BLaER1 (cell line): ENCODE results near the gene HSH2D.
A peak's percentile ranks its signal among the peaks of the same experiment; 100 is the strongest.
"Not testable (repeated sequence)": the region's sequence is repeated elsewhere in the genome, so short reads cannot be mapped to it uniquely, and the experiment has no call there.

Source experiments
- H3K27ac ChIP-seq: shearing (Covaris generic); formaldehyde crosslinking; 2 replicates; pipeline ENCODE4 v1.8.1; 2022
- H3K27me3 ChIP-seq: shearing (Covaris generic); formaldehyde crosslinking; 2 replicates; pipeline ENCODE4 v1.8.1; 2022
- H3K36me3 ChIP-seq: shearing (Covaris generic); formaldehyde crosslinking; 2 replicates; pipeline ENCODE4 v1.8.1; 2022
- H3K4me1 ChIP-seq: shearing (Covaris generic); formaldehyde crosslinking; 2 replicates; pipeline ENCODE4 v1.8.1; 2022
- H3K4me2 ChIP-seq: shearing (Covaris generic); formaldehyde crosslinking; 2 replicates; pipeline ENCODE4 v1.8.1; 2022
- H3K4me3 ChIP-seq: shearing (Covaris generic); formaldehyde crosslinking; 2 replicates; pipeline ENCODE4 v1.8.1; 2022
- H3K9ac ChIP-seq: shearing (Covaris generic); formaldehyde crosslinking; 2 replicates; pipeline ENCODE4 v1.8.1; 2022
- H3K9me3 ChIP-seq: shearing (Covaris generic); formaldehyde crosslinking; 2 replicates; pipeline ENCODE4 v1.8.1; 2022
- H4K20me1 ChIP-seq: shearing (Covaris generic); formaldehyde crosslinking; 2 replicates; pipeline ENCODE4 v1.8.1; 2022
- Cebpa-rat ChIP-seq: shearing (Covaris generic); IDR thresholded peaks from 2 replicates; pipeline ENCODE4 v1.8.1; 2022

HSH2D gene

DNA sequence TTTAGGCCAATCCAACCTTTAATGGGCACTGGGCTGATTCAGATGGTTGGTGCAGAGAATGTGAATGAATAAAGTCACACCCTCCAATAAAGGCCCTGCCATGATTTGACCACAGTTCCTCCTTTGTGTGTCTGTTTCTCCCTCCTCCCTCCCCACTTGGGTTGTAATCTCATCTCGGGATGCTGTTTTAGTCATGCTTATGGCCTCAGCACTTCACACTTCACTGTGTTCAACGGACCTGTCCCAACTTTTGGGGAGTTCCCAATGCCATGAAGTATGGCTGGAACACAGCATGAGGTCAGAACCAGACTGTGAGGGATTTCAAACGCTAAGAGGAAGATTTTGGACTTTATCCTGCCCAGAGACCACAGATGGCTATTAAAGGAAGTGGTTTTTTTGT lies 37.4 kb upstream of the HSH2D start:
- H3K27me3 ChIP-seq: no peaks in the 10 kb centered on the region
- no peak for TF ChIP-seq Cebpa-rat
- no peak overlapping the region for H3K4me3 ChIP-seq
- H3K4me2 ChIP-seq: peak overlapping the region; percentile 47
- H3K36me3 ChIP-seq: peaks cover 32% of the 10 kb centered on the region
- H3K27ac ChIP-seq: peak overlapping the region; percentile 63
- H3K9ac ChIP-seq: peak overlapping the region; percentile 38; the same call in 1 of the 2 replicates
- H3K4me1 ChIP-seq: peaks cover 28% of the 10 kb centered on the region
- H4K20me1 ChIP-seq: no peaks in the 10 kb centered on the region
- H3K9me3 ChIP-seq: no peaks in the 10 kb centered on the region

DNA sequence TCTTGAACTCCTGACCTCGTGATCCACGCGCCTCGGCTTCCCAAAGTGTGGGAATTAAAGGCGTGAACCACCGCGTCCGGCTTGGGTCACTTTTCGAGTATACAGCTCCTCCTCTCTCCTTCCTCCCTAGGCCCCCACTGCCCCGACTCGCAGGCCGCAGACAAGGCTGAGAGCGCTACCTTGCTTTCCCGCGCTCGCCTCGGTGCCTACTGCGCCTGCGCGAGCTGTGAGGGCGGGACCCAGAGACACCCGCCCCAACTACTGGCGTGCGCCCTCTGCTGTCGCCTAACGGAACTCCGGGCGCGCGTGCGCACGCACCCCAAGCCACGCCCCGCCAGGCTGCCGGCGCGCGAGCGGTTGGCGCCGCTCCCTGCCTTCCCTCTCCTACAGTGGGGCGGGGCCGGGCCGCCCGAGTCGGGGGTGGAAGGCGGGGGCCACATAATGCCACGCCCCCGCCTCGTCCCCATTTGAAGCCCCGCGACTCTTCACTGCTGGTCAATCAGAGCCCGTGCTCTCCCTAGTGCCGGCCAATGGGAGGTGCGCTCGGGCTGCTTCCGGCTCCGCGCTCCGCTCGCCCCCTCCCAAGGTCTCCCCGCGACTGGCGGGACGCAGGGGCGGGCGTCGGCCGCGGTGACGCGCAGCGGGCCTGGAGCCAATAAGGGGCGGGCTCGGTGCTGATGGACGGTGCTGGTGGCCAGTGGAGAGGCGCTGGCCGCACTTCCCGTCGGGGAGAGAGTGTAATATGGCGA lies 32.2 kb upstream of the HSH2D start, which contains the start of gene RAB8A:
Gene RAB8A, plus strand, starts transcription at position 730 of the 749 bp plus-strand sequence. Its CDS starts 13 bp downstream, at position 743.
- H3K36me3 ChIP-seq: peaks cover 24% of the 10 kb centered on the region
- H3K4me1 ChIP-seq: peaks cover 54% of the 10 kb centered on the region
- no peak for TF ChIP-seq Cebpa-rat

DNA sequence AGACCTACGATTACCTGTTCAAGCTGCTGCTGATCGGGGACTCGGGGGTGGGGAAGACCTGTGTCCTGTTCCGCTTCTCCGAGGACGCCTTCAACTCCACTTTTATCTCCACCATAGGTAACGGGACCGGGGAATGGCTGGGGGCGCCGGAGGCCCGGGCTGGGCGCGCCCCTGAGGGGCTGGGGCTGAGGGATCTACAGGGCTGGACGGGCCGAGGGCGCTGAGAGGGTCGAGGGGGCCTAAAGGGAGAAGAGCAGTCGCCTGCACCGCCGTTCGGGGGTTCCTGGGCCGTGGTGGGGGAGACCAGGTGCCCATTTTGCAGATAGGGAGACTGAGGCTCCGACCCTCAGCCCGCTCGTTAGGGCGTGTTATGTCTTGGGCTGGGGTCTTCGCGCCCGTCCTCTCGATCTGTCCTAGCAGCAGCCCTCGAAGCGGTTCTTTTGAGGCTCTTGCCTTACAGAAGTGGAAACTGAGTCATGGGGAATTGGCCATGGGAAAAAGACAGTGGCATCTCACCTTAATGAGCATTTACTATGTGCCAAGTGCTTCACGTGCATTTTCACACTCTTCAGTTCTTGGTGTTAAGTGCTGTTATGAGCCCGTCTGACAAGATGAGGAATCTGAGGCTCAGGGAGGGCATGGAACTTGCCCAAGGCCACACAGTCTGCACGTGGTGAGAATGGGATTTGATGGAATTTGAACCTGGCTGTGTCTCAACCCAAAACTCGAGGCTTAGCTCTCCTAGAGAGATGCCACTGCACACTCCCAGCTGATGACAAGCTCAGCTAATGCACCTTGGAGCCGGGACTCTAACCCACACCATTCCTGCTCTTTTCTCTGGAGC lies 31.4 kb upstream of the HSH2D start:
- Histone ChIP-seq H3K27me3 (no peaks in the 10 kb centered on the region), H3K36me3 (peaks cover 24% of the 10 kb centered on the region), H3K4me1 (peaks cover 56% of the 10 kb centered on the region), H4K20me1 (peaks cover 16% of the 10 kb centered on the region; the same call in 1 of the 2 replicates), H3K9me3 (no peaks in the 10 kb centered on the region), H3K4me3 (peak overlapping the region; percentile 97), H3K4me2 (peak overlapping the region; percentile 94), H3K27ac (peak overlapping the region; percentile 94), H3K9ac (peak overlapping the region; percentile 96)
- no peak for TF ChIP-seq Cebpa-rat

More for the DNA sequence above, 32.2 kb upstream of the HSH2D start, which contains the start of gene RAB8A:
- H3K4me2 ChIP-seq: peak within 1 kb of the TSS; percentile 94
- H4K20me1 ChIP-seq: peaks cover 16% of the 10 kb centered on the region; the same call in 1 of the 2 replicates
- H3K27ac ChIP-seq: peak within 1 kb of the TSS; percentile 94
- no peaks in the 10 kb centered on the region for H3K9me3 ChIP-seq
- peak within 1 kb of the TSS; percentile 96 for H3K9ac ChIP-seq
- peak within 1 kb of the TSS; percentile 97 for H3K4me3 ChIP-seq
- H3K27me3 ChIP-seq: no peaks in the 10 kb centered on the region

DNA sequence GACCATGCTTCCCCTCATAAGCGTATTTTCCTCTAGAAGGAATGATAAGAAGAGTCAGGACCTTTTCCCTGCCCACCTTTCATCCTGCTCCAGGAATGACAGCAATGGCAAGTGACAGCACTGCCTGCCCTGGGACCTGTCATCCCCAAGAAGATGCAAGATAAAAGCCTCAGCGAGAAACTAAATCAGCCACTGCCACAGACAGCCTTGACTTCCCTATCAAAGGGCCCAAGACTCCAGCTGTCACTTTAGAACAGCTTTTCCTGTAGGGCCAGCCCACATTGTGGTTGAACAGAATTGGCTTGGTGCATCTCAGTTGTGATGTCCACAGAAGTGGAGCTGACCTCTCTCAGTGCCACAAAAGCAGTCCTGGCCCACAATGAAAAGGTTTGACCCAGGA lies 30.7 kb upstream of the HSH2D start:
- H3K27ac ChIP-seq: peak overlapping the region; percentile 94
- peak overlapping the region; percentile 94 for H3K4me2 ChIP-seq
- no peaks in the 10 kb centered on the region for H3K27me3 ChIP-seq
- peaks cover 24% of the 10 kb centered on the region for H3K36me3 ChIP-seq
- H3K4me3 ChIP-seq: peak overlapping the region; percentile 97
- peak overlapping the region; percentile 96 for H3K9ac ChIP-seq
- H4K20me1 ChIP-seq: peaks cover 16% of the 10 kb centered on the region; the same call in 1 of the 2 replicates
- no peaks in the 10 kb centered on the region for H3K9me3 ChIP-seq
- no peak for TF ChIP-seq Cebpa-rat
- H3K4me1 ChIP-seq: peaks cover 63% of the 10 kb centered on the region

DNA sequence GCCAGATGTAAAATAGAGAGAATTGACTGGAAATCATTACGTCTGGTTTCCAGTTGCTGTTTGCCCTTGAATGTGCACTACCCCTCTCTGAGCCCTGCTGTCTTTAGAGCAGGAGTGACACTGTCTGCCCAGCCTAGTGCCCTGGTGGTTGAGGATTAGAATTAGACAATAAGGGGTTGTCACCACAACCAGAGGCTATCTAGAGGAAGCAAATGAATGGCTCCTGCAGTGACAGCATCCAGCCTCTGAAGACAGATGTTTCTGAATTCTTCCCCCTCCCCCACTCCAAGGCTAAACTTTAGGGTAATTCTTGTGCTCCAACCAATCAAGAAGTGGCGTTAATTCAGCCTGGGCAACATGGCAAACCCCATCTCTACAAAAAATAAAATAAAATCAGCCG lies 29.8 kb upstream of the HSH2D start:
- TF ChIP-seq Cebpa-rat: no peak
- Histone ChIP-seq H3K9ac (no peak overlapping the region; the same call in 1 of the 2 replicates), H3K4me3 (no peak overlapping the region), H3K4me2 (peak overlapping the region; percentile 94), H3K36me3 (peaks cover 25% of the 10 kb centered on the region), H3K9me3 (no peaks in the 10 kb centered on the region), H3K4me1 (peaks cover 72% of the 10 kb centered on the region), H3K27me3 (no peaks in the 10 kb centered on the region), H4K20me1 (peaks cover 16% of the 10 kb centered on the region; the same call in 1 of the 2 replicates), H3K27ac (peak overlapping the region; percentile 28; the same call in 1 of the 2 replicates)

DNA sequence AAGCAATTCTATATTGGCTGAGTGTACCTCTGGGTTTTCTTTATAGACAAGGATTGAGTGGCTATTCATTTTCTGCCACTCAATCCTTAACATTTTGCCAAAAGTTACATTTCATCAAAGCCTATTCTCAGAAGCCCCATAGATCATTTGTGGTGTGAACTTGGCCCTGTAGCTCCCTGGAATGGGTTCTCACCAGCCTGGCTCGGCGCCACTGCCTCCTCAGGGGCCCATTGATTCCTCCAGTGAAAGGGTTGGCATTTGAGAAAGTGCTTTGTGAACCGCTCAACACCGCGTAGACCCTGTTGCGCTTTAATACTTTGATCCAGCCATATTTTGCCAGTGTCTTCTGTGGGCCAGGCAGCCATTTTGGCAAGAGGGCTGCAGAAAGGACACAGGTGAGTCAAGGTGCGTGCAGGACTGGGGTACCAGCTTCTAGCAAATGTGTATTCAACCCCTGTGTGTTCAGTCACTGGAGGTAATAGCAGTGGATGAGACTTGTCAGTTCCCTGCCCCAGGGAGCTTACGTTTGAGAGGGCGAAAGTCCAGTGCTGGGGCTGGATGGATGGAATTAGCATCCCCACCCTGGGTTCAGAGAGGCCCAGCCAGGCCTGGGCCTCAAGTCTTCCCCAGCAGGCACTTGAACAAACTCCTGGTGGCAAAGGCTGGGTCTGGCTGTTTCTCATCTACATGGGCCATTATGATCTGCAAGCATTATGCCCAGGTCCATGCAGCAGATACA lies 28.0 kb upstream of the HSH2D start:
- Histone ChIP-seq H3K27ac (peak overlapping the region; percentile 94), H3K4me3 (no peak overlapping the region)

DNA sequence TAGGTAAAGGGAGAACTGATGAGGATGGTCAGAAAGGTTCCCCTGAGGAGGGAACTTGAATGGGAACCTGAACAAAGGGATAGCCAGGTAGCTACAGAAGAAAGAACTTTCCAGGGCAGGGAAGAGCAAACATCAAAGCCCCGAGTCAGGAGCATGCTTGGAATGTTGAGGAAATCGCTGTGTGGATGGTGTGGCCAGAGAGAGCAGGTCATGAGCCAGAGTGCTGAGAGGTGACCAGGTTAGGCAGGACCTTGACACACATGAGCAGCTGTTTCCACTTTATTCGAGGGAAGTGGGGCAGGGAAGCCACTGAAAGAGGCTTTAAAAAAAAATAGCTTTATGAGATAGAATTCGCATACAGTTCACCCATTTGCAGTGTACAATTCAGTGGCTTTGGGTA lies 27.4 kb upstream of the HSH2D start:
- Histone ChIP-seq H3K27me3 (no peaks in the 10 kb centered on the region), H3K4me3 (no peak overlapping the region), H3K27ac (peak overlapping the region; percentile 94), H3K4me2 (peak overlapping the region; percentile 93), H3K36me3 (peaks cover 49% of the 10 kb centered on the region), H3K9me3 (no peaks in the 10 kb centered on the region), H3K9ac (peak overlapping the region; percentile 46; the same call in 1 of the 2 replicates), H3K4me1 (peaks cover 89% of the 10 kb centered on the region), H4K20me1 (peaks cover 16% of the 10 kb centered on the region; the same call in 1 of the 2 replicates)
- TF ChIP-seq Cebpa-rat: no peak

More for the DNA sequence above, 28.0 kb upstream of the HSH2D start:
- no peaks in the 10 kb centered on the region for H3K9me3 ChIP-seq
- H4K20me1 ChIP-seq: peaks cover 16% of the 10 kb centered on the region; the same call in 1 of the 2 replicates
- H3K4me1 ChIP-seq: peaks cover 89% of the 10 kb centered on the region
- peak overlapping the region; percentile 93 for H3K4me2 ChIP-seq
- no peak overlapping the region for H3K9ac ChIP-seq
- TF ChIP-seq Cebpa-rat: no peak
- peaks cover 43% of the 10 kb centered on the region for H3K36me3 ChIP-seq
- no peaks in the 10 kb centered on the region for H3K27me3 ChIP-seq

DNA sequence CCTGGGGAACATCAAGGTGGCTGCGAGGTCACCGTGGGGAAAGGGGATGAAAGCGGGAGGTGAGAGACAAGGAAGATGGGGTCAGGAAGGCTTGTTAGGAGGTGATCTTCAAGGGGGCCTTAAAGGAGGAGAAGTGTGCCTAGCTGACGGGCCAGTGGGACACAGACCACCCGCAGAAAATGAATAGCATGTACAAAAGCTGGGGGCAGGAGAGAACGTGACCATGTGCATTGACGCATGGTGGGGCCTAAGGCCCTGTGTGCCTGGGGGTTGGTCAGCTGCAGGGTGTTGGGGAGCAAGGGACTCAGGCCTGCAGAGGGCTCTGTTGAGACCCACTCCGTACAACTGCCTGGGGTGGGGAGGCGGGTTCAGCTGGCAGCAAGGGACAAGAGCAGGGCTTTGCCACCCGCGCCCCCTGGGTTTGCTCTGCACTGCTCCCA lies 25.9 kb upstream of the HSH2D start:
- Histone ChIP-seq H3K4me3 (peak overlapping the region; percentile 47), H3K9me3 (no peaks in the 10 kb centered on the region), H3K36me3 (peaks cover 64% of the 10 kb centered on the region), H4K20me1 (peaks cover 9% of the 10 kb centered on the region; the same call in 1 of the 2 replicates), H3K4me2 (peak overlapping the region; percentile 93), H3K9ac (peak overlapping the region; percentile 78), H3K4me1 (peaks cover 92% of the 10 kb centered on the region), H3K27ac (peak overlapping the region; percentile 94), H3K27me3 (no peaks in the 10 kb centered on the region)
- no peak for TF ChIP-seq Cebpa-rat

DNA sequence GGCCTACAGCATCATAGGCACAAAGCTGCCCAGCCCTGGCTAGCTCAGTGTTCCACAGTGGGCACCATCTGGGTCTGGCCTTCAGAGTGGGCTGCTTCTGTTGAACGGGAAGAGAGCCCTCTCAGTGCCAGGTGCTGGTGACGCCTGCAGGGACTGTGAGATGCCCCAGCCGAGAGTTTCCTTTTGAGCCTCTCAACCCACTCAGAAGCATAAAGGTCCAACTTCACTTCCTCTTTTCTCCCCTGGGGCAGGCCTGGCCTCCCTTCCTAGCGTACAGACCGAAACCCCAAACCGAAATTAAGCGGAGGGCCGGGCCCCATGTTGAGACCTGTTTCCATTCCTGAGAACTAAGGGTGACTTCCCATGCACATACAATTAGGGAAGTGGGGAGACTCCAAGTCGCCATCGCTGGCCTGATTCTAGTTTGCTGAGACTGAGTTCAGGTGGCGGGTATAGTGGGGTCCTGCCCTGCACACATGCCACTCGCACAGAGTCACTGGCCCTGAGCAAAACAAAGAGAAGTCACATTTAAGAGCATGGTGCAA lies 24.9 kb upstream of the HSH2D start:
- H3K4me3 ChIP-seq: peak overlapping the region; percentile 47
- peak overlapping the region; percentile 93 for H3K4me2 ChIP-seq
- peaks cover 67% of the 10 kb centered on the region for H3K36me3 ChIP-seq
- no peak for TF ChIP-seq Cebpa-rat
- no peaks in the 10 kb centered on the region; the same call in 1 of the 2 replicates for H4K20me1 ChIP-seq
- peaks cover 92% of the 10 kb centered on the region for H3K4me1 ChIP-seq
- no peaks in the 10 kb centered on the region for H3K9me3 ChIP-seq
- no peaks in the 10 kb centered on the region for H3K27me3 ChIP-seq
- H3K9ac ChIP-seq: peak overlapping the region; percentile 78
- peak overlapping the region; percentile 94 for H3K27ac ChIP-seq

DNA sequence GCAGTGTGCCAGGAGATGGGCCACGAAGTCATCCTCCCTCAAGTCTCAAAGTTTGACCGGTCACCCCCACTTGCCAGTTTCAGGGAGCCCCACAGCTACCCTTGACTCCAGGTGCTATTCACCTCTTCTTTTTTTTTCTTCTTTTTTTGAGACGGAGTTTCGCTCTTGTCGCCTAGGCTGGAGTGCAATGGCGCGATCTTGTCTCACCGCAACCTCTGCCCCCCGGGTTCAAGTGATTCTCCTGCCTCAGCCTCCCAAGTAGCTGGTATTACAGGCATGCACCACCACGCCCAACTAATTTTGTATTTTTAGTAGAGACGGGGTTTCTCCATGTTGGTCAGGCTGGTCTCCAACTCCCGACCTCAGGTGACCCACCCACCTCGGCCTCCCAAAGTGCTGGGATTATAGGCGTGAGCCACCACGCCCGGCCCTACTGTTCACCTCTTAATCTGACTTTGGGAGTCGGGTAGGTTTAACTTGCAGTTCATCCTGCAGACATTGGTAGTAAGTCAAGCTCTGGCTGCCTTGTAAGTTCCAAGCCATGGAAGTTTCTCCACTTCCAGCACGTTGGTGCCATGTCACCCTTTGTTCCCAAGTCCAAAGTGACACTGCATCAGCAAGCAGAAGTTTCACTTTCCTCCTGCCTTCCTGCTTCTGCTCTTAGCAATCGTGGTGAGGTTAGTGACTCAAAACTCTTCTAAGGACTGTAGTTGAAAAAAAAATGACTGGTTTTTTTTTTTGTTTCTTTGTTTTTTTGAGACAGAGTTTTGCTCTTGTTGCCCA lies 24.2 kb upstream of the HSH2D start:
- Histone ChIP-seq H3K4me3 (peak overlapping the region; percentile 47), H3K9ac (peak overlapping the region; percentile 78), H3K4me1 (peaks cover 92% of the 10 kb centered on the region), H3K36me3 (peaks cover 68% of the 10 kb centered on the region), H3K4me2 (peak overlapping the region; percentile 93), H3K27ac (peak overlapping the region; percentile 94)
- H3K9me3 ChIP-seq, H3K27me3 ChIP-seq, H4K20me1 ChIP-seq: not testable (repeated sequence)
